ENCODE measurements around the gene ATG7.
A peak's percentile ranks its signal among the peaks of the same experiment; 100 is the strongest.

Gene ATG7

DNA sequence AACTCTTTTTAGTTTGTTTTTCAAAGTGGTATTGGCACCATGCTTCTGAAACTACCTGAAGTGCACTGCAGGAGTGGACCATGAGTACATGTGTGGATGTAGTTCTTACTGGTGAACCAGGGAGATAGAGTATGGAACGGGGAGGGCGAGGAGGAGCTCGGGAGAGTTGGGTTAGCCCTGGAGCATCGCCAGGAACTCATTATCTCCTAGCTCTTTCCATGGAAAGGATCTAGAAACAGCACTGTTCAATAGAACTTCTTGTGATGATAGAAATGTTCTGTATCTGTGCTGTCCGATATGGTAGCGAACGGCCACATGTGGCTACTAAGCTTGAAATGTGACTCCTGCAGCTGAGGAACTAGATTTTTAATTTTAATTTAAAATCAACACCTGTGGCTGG lies 324.2 kb downstream of the ATG7 start:
- H3K27me3 Mint-ChIP-seq (ENCODE audit: low read depth), result no peaks in the 10 kb centered on the region
- H3K27ac Mint-ChIP-seq, result peak overlapping the region; percentile 10 to 70 (median 56)
- H3K4me3 Mint-ChIP-seq, result no peak overlapping the region
- peaks cover 70% of the 10 kb centered on the region for H3K4me1 Mint-ChIP-seq
- TF ChIP-seq, protein P1, sequence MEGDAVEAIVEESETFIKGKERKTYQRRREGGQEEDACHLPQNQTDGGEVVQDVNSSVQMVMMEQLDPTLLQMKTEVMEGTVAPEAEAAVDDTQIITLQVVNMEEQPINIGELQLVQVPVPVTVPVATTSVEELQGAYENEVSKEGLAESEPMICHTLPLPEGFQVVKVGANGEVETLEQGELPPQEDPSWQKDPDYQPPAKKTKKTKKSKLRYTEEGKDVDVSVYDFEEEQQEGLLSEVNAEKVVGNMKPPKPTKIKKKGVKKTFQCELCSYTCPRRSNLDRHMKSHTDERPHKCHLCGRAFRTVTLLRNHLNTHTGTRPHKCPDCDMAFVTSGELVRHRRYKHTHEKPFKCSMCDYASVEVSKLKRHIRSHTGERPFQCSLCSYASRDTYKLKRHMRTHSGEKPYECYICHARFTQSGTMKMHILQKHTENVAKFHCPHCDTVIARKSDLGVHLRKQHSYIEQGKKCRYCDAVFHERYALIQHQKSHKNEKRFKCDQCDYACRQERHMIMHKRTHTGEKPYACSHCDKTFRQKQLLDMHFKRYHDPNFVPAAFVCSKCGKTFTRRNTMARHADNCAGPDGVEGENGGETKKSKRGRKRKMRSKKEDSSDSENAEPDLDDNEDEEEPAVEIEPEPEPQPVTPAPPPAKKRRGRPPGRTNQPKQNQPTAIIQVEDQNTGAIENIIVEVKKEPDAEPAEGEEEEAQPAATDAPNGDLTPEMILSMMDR (IDR thresholded peaks at IDR 0.05; ENCODE audit: unreplicated experiment in 3 of 3), result no peak
- H3K9me3 Mint-ChIP-seq, result no peaks in the 10 kb centered on the region
- H3K36me3 Mint-ChIP-seq (ENCODE audit: low read depth), result peaks cover 68% of the 10 kb centered on the region

- Mint-ChIP-seq H3K27me3 (ENCODE audit: low read depth) (no peaks in the 10 kb centered on the region), H3K4me1 (peaks cover 80% of the 10 kb centered on the region), H3K36me3 (ENCODE audit: low read depth) (peaks cover 55% of the 10 kb centered on the region), H3K9me3 (no peaks in the 10 kb centered on the region), H3K4me3 (peak overlapping the region; percentile 46 to 57 (median 55)), H3K27ac (peak overlapping the region; percentile 94 to 97 (median 96))
- TF ChIP-seq, protein P1 (IDR thresholded peaks at IDR 0.05; ENCODE audit: unreplicated experiment in 3 of 3), result no peak
Observed at GRCh38 chr3:11600501-11601282, 328.5 kb downstream of the ATG7 start.

- Mint-ChIP-seq H3K27ac (peak overlapping the region; percentile 94 to 97 (median 96)), H3K4me3 (peak overlapping the region in 2 of 3 experiments; percentile 22 to 55)
- TF ChIP-seq, protein P1 (IDR thresholded peaks at IDR 0.05; ENCODE audit: unreplicated experiment in 3 of 3), result no peak
Observed at GRCh38 chr3:11601446-11602238, 329.4 kb downstream of the ATG7 start.

GRCh38 chr3:11602239-11602840 lies 330.1 kb downstream of the ATG7 start:
- Mint-ChIP-seq H3K36me3 (ENCODE audit: low read depth) (peaks cover 55% of the 10 kb centered on the region), H3K27ac (peak overlapping the region; percentile 94 to 97 (median 96)), H3K27me3 (ENCODE audit: low read depth) (no peaks in the 10 kb centered on the region), H3K4me3 (peak overlapping the region in 2 of 3 experiments; percentile 17 to 59), H3K4me1 (peaks cover 86% of the 10 kb centered on the region), H3K9me3 (no peaks in the 10 kb centered on the region)
- TF ChIP-seq, protein P1 (IDR thresholded peaks at IDR 0.05; ENCODE audit: unreplicated experiment in 3 of 3), result no peak

More at GRCh38 chr3:11601446-11602238, 329.4 kb downstream of the ATG7 start:
- Mint-ChIP-seq H3K36me3 (ENCODE audit: low read depth) (peaks cover 55% of the 10 kb centered on the region), H3K27me3 (ENCODE audit: low read depth) (no peaks in the 10 kb centered on the region), H3K9me3 (no peaks in the 10 kb centered on the region), H3K4me1 (peaks cover 84% of the 10 kb centered on the region)

- Mint-ChIP-seq H3K4me1 (peaks cover 92% of the 10 kb centered on the region), H3K9me3 (no peaks in the 10 kb centered on the region), H3K27ac (peak overlapping the region; percentile 70 to 96 (median 72)), H3K4me3 (peak overlapping the region in 1 of 3 experiments; percentile 59), H3K36me3 (ENCODE audit: low read depth) (peaks cover 49% of the 10 kb centered on the region), H3K27me3 (ENCODE audit: low read depth) (no peaks in the 10 kb centered on the region)
- TF ChIP-seq, protein P1 (IDR thresholded peaks at IDR 0.05; ENCODE audit: unreplicated experiment in 3 of 3), result no peak
Observed at GRCh38 chr3:11602886-11603527, 330.8 kb downstream of the ATG7 start.

All from nephron (organoid).